Fibroblast of peridontal ligament (primary cell): ENCODE results near the gene LRRC37A3.
"Not testable (repeated sequence)": the region's sequence is repeated elsewhere in the genome, so short reads cannot be mapped to it uniquely, and the experiment has no call there.

Source experiments
- DNase-seq: peaks from one replicate; pipeline ENCODE4 v3.0.0-alpha.2; 2010; ENCODE audit errors: extremely low read depth

The LRRC37A3 gene

GRCh38 chr17:64834060-64834459 is 85.2 kb downstream of the LRRC37A3 start:
- DNase-seq = peak; percentile 84

- not testable (repeated sequence) for DNase-seq
These were observed 88.6 kb downstream of the LRRC37A3 start for GRCh38 chr17:64830631-64831040.

- not testable (repeated sequence) for DNase-seq
These were observed 89.3 kb downstream of the LRRC37A3 start for GRCh38 chr17:64829824-64830630.

GRCh38 chr17:64829068-64829467 is 90.2 kb downstream of the LRRC37A3 start:
- not testable (repeated sequence) for DNase-seq

- not testable (repeated sequence) for DNase-seq
These were observed 100.4 kb downstream of the LRRC37A3 start for GRCh38 chr17:64818904-64819303.

- not testable (repeated sequence) for DNase-seq
These were observed 103.5 kb downstream of the LRRC37A3 start for GRCh38 chr17:64815833-64816198.

GRCh38 chr17:64814993-64815832 is 104.1 kb downstream of the LRRC37A3 start:
- DNase-seq = not testable (repeated sequence)

GRCh38 chr17:64808178-64808977 is 110.9 kb downstream of the LRRC37A3 start:
- peak; percentile 27 for DNase-seq
